Gastroesophageal sphincter (tissue), 3 donors: ENCODE data around the gene ZNF280C.
"Not testable (repeated sequence)": the region's sequence is repeated elsewhere in the genome, so short reads cannot be mapped to it uniquely, and the experiment has no call there.

Experiments used
- CTCF ChIP-seq, 4 experiments: fragments of 200-600 bp in 2 of 4; fragments of 450-650 bp in 2 of 4; sonication (generic) in 1 of 4; IDR thresholded peaks; one replicate each; pipeline ENCODE4 v1.5.1; 2017 to 2019; ENCODE audit warnings: antibody characterized with exemption in 4 of 4, mild to moderate bottlenecking in 2 of 4, moderate library complexity in 2 of 4
- EP300 ChIP-seq: sonication (generic); formaldehyde crosslinking; IDR thresholded peaks from one replicate; pipeline ENCODE4 v1.6.1; 2017; ENCODE audit warnings: antibody characterized with exemption, mild to moderate bottlenecking
- POLR2A ChIP-seq, 2 donors: fragments of 450-650 bp; IDR thresholded peaks; one replicate each; pipeline ENCODE4 v1.6.1; 2017; ENCODE audit warnings: antibody characterized with exemption in 2 of 2, mild to moderate bottlenecking in 2 of 2, moderate library complexity in 1 of 2

- not testable (repeated sequence) for TF ChIP-seq CTCF (IDR thresholded peaks at IDR 0.05); POLR2A (IDR thresholded peaks at IDR 0.05); EP300
These were observed 692 bp upstream of the ZNF280C start for GRCh38 chrX:130269391-130269790.
